Osteoblast (primary cell): Measurements from ENCODE around the gene MYH1. TPM values are rescaled to one million over a fixed set of nuclear protein-coding genes. Genes with fewer than 3 reads are reported as not detected.

ENCODE experiments used
- DNase-seq: peaks from one replicate; pipeline ENCODE4 v3.0.0; 2011; ENCODE audit warnings: low spot score, mixed read lengths; ENCODE audit not compliant: insufficient read length; ENCODE audit errors: missing footprints
- H2AFZ ChIP-seq: 2 replicates; pipeline ENCODE4 v1.6.0; 2011; ENCODE audit warnings: mild to moderate bottlenecking, low read length
- H3K27ac ChIP-seq: 2 replicates; pipeline ENCODE4 v1.5.1; 2011; ENCODE audit warnings: mild to moderate bottlenecking, low read depth, low read length, moderate library complexity
- H3K27me3 ChIP-seq: 2 replicates; pipeline ENCODE4 v1.6.0; 2012; ENCODE audit warnings: mild to moderate bottlenecking, control low read depth, inconsistent platforms, low read length, moderate library complexity; ENCODE audit not compliant: insufficient read depth
- H3K36me3 ChIP-seq: 2 replicates; pipeline ENCODE4 v1.5.1; 2011; ENCODE audit warnings: mild to moderate bottlenecking, low read length, control low read depth, moderate library complexity; ENCODE audit not compliant: insufficient read depth
- H3K4me1 ChIP-seq: 2 replicates; pipeline ENCODE4 v1.5.1; 2011; ENCODE audit warnings: mild to moderate bottlenecking, low read length, control low read depth, moderate library complexity; ENCODE audit not compliant: insufficient read depth
- H3K4me2 ChIP-seq: 2 replicates; pipeline ENCODE4 v1.6.0; 2011; ENCODE audit warnings: mild to moderate bottlenecking, low read length; ENCODE audit not compliant: insufficient read depth
- H3K4me3 ChIP-seq: fragments of 200-600 bp; sonication (generic); 3 replicates; pipeline ENCODE4 v1.5.1; 2012; ENCODE audit warnings: mild to moderate bottlenecking, low read length, inconsistent platforms; ENCODE audit not compliant: insufficient read depth
- H3K79me2 ChIP-seq: 2 replicates; pipeline ENCODE4 v1.6.0; 2012; ENCODE audit warnings: mild to moderate bottlenecking, low read length, control low read depth, inconsistent platforms; ENCODE audit not compliant: insufficient read depth
- H3K9me3 ChIP-seq: 2 replicates; pipeline ENCODE4 v1.5.1; 2011; ENCODE audit warnings: low read depth, low read length, control low read depth
- H4K20me1 ChIP-seq: 2 replicates; pipeline ENCODE4 v1.6.0; 2012; ENCODE audit warnings: mild to moderate bottlenecking, low read length, control low read depth; ENCODE audit not compliant: insufficient read depth
- total RNA-seq: library from RNA; depleted of rRNA; stranded (reverse); fragments of >200 nt; gene quantifications from 2 replicates; pipeline ENCODE4 v1.2.3, GENCODE V29; 2012
- TF ChIP-seq, protein P1 (sequence below): IDR thresholded peaks from 2 replicates; pipeline ENCODE4 v1.5.1; 2011; ENCODE audit warnings: mild to moderate bottlenecking, low read depth, low read length, moderate library complexity; ENCODE audit errors: extremely low read depth

MYH1 gene
- total RNA-seq, 1 donor: not detected

DNA sequence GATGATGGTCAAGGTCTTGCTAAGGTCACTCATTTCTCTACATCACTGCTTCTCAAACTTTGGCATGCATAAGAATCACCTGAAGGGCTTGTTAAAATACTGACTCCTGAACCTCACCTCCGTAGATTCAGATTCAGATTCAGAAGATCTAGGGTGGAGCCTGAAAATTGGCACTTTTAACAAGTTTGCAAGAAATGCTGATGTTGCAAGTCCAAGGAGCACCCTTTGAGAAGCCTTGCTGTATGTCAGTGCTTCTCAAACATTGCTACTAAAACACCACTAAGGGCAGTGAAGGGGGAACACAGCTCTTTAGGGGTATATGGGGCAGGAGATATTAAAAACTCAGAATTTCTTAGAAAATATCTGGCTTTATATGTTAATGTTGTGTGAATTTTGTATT is 13.7 kb upstream of the MYH1 start:
- Histone ChIP-seq H3K9me3 (no peaks in the 10 kb centered on the region), H3K79me2 (no peaks in the 10 kb centered on the region), H3K27ac (no peak overlapping the region), H3K4me1 (no peaks in the 10 kb centered on the region), H3K27me3 (no peaks in the 10 kb centered on the region), H2AFZ (no peak overlapping the region), H3K4me3 (no peak overlapping the region), H3K36me3 (no peaks in the 10 kb centered on the region), H4K20me1 (no peaks in the 10 kb centered on the region), H3K4me2 (no peak overlapping the region)
- TF ChIP-seq, protein P1, sequence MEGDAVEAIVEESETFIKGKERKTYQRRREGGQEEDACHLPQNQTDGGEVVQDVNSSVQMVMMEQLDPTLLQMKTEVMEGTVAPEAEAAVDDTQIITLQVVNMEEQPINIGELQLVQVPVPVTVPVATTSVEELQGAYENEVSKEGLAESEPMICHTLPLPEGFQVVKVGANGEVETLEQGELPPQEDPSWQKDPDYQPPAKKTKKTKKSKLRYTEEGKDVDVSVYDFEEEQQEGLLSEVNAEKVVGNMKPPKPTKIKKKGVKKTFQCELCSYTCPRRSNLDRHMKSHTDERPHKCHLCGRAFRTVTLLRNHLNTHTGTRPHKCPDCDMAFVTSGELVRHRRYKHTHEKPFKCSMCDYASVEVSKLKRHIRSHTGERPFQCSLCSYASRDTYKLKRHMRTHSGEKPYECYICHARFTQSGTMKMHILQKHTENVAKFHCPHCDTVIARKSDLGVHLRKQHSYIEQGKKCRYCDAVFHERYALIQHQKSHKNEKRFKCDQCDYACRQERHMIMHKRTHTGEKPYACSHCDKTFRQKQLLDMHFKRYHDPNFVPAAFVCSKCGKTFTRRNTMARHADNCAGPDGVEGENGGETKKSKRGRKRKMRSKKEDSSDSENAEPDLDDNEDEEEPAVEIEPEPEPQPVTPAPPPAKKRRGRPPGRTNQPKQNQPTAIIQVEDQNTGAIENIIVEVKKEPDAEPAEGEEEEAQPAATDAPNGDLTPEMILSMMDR: no peak
- no peak for DNase-seq

DNA sequence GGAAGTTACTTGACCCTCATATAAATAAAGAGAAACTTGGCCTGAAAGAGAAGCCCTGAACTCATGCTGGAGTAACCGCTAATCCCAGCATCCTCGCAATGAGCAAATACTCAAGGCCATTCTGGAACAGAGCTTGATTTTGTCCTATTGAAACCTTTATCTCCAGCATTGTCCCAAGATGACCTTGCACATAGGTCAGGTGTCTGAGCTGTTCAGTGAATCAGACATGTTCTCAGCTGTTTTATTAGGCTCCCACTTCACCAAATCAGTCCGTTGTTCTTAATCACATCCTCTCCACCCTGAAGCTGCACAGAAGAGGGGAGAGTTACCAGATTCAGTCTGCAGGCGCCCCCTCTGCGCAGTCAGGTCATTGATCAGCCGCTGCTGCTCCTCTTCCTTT is 9.1 kb upstream of the MYH1 start:
- H4K20me1 ChIP-seq: no peaks in the 10 kb centered on the region
- no peaks in the 10 kb centered on the region for H3K79me2 ChIP-seq
- no peak overlapping the region for H2AFZ ChIP-seq
- DNase-seq: no peak
- H3K36me3 ChIP-seq: no peaks in the 10 kb centered on the region
- TF ChIP-seq, protein P1: no peak
- H3K9me3 ChIP-seq: no peaks in the 10 kb centered on the region
- no peak overlapping the region for H3K4me2 ChIP-seq
- H3K27me3 ChIP-seq: no peaks in the 10 kb centered on the region
- H3K27ac ChIP-seq: no peak overlapping the region
- no peak overlapping the region for H3K4me3 ChIP-seq
- H3K4me1 ChIP-seq: no peaks in the 10 kb centered on the region

DNA sequence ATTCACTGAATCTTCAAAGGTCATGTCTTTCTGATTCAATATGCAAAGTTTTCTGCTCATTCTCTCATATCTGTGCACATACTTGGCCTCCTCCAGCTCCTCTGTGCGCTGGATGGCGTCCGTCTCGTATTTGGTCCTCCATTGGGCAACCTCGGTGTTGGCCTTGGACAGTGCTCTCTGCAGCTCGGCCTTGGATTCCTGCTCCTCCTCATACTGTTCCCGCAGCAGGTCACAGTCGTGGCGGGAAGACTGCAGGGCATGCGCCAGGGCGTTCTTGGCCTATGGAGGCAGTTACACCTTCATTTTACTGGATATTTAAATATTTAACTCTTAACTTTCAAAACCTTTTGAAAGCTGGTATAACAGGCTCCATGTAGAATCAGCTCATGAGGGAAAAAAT is 8.2 kb upstream of the MYH1 start:
- H2AFZ ChIP-seq: no peak overlapping the region
- no peak overlapping the region for H3K4me2 ChIP-seq
- no peaks in the 10 kb centered on the region for H4K20me1 ChIP-seq
- H3K9me3 ChIP-seq: no peaks in the 10 kb centered on the region
- H3K4me1 ChIP-seq: no peaks in the 10 kb centered on the region
- TF ChIP-seq, protein P1: no peak
- H3K27me3 ChIP-seq: no peaks in the 10 kb centered on the region
- H3K27ac ChIP-seq: no peak overlapping the region
- no peak for DNase-seq
- no peak overlapping the region for H3K4me3 ChIP-seq
- no peaks in the 10 kb centered on the region for H3K36me3 ChIP-seq
- H3K79me2 ChIP-seq: no peaks in the 10 kb centered on the region

DNA sequence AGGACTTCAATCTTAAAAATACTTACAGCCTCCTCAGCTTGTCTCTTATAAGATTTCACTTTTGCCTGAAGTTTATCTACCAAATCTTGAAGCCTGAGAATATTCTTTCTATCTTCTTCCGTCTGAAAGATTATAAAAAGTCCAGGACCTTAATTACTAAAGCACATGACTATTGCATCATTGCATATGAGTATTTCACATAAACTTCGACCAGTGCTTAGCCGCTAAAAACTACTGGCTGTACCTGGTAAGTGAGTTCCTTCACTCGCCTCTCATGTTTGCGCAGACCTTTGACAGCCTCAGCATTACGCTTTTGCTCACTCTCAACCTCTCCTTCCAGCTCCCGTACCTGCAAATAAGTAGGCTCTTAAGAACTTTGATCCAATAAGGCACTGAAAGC is 4.7 kb upstream of the MYH1 start:
- H3K4me1 ChIP-seq: no peaks in the 10 kb centered on the region
- no peaks in the 10 kb centered on the region for H3K27me3 ChIP-seq
- no peaks in the 10 kb centered on the region for H3K79me2 ChIP-seq
- no peaks in the 10 kb centered on the region for H3K36me3 ChIP-seq
- H4K20me1 ChIP-seq: no peaks in the 10 kb centered on the region
- H3K27ac ChIP-seq: no peak overlapping the region
- no peak for DNase-seq
- TF ChIP-seq, protein P1: no peak
- no peak overlapping the region for H3K4me3 ChIP-seq
- no peaks in the 10 kb centered on the region for H3K9me3 ChIP-seq
- no peak overlapping the region for H2AFZ ChIP-seq
- no peak overlapping the region for H3K4me2 ChIP-seq
